Measurements from ENCODE around the gene TMEM54.

GRCh38 chr1:32933742-32934322 lies 32.6 kb upstream of the TMEM54 start:
- no peak for TF ChIP-seq FOXA1 (IDR thresholded peaks at IDR 0.05)
- TF ChIP-seq SUZ12 (IDR thresholded peaks at IDR 0.05), result no peak
- TF ChIP-seq ARNT (IDR thresholded peaks at IDR 0.05), result no peak
- TF ChIP-seq HDGF (IDR thresholded peaks at IDR 0.05; ENCODE audit: borderline replicate concordance), result no peak
- TF ChIP-seq SP1 (IDR thresholded peaks at IDR 0.05), result no peak
- TF ChIP-seq PKNOX1 (IDR thresholded peaks at IDR 0.05), result no peak
- no peak for TF ChIP-seq LEF1 (IDR thresholded peaks at IDR 0.05; ENCODE audit: borderline replicate concordance)
